ENCODE results near the gene SERP1. TPM values are rescaled to one million over a fixed set of nuclear protein-coding genes. Genes with fewer than 3 reads are reported as not detected.
"Not testable (repeated sequence)": the region's sequence is repeated elsewhere in the genome, so short reads cannot be mapped to it uniquely, and the experiment has no call there.

The SERP1 gene
- total RNA-seq, 2 experiments from 2014 or later: 121 to 123 TPM

DNA sequence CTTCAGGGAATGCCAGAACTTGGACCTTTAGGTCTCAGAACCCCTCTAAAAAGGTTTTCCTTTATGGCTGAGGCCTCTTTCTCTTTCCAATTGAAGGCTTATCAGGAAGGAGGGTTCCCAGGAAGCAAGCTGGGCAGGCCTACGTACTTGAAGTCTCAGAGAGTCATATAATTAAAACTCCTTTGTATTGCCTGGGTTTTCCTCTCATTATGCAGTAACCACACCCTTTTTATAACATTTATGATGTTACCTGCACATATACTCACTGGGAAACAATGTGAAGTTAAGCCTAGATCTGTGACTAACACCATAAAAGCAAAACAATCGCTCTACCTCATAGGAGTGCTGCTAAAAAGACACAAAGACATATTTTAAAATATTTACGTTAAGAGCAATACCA, 27.3 kb downstream of the SERP1 start:
- Mint-ChIP-seq H3K9me3 (peaks cover 2% of the 10 kb centered on the region), H3K4me3 (no peak overlapping the region), H3K27ac (no peak overlapping the region), H3K4me1 (no peaks in the 10 kb centered on the region), H3K27me3 (peaks cover 3% of the 10 kb centered on the region), H3K36me3 (no peaks in the 10 kb centered on the region)
- no peak for DNase-seq

DNA sequence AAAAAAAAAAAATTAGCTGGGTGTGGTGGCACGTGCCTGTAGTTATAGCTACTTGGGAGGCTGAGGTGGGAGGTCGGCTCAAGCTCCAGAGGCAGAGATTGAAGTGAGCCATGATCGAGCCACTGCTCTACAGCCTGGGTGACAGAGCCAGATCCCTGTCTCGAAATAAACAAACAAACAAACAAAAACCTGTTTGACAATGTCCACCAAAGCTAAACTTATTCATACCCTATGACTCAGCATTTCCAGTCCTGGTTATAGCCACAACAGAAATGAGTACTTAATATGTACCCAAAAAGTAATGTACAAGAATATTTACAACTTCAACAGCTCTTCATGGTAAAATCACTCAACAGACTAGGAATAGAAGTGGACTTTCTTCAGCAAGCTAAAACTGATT, 31.1 kb downstream of the SERP1 start:
- DNase-seq: no peak
- Mint-ChIP-seq H3K9me3 (peaks cover 2% of the 10 kb centered on the region), H3K4me3 (no peak overlapping the region), H3K36me3 (no peaks in the 10 kb centered on the region), H3K4me1 (no peaks in the 10 kb centered on the region), H3K27ac (no peak overlapping the region), H3K27me3 (peaks cover 8% of the 10 kb centered on the region)

DNA sequence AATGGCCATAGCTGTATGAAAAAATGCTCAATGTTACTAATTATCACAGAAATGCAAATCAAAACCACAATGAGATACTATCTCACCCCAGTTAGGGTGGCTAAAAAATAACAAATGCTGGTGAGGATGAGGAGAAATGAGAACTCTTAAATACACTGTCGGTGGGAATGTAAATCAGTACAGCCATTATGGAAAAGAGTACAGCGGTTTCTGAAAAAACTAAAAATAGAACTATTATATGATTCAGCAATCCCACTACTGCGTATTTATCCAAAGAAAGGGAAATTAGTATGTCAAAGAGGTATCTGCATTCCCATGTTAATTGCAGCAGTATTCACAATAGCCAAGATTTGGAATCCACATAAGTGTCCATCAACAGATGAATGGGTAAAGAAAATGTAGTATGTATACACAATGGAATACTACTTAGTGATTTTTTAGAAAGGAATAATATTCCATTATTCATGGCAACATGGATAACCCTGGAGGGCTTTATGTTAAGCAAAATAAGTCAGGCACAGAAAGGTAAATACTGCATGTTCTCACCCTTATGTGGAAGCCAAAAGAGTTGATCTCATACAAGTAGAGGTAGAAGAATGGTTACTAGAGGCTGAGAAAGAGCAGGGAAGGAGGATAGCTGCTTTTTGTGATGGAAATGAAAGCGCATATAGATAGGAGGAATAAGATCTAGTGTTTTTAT, 35.0 kb downstream of the SERP1 start:
- peaks cover 8% of the 10 kb centered on the region for H3K4me1 Mint-ChIP-seq
- no peak overlapping the region for H3K4me3 Mint-ChIP-seq
- peaks cover 3% of the 10 kb centered on the region for H3K36me3 Mint-ChIP-seq
- peaks cover 5% of the 10 kb centered on the region for H3K9me3 Mint-ChIP-seq
- DNase-seq: no peak
- no peak overlapping the region for H3K27ac Mint-ChIP-seq
- H3K27me3 Mint-ChIP-seq: peaks cover 31% of the 10 kb centered on the region

DNA sequence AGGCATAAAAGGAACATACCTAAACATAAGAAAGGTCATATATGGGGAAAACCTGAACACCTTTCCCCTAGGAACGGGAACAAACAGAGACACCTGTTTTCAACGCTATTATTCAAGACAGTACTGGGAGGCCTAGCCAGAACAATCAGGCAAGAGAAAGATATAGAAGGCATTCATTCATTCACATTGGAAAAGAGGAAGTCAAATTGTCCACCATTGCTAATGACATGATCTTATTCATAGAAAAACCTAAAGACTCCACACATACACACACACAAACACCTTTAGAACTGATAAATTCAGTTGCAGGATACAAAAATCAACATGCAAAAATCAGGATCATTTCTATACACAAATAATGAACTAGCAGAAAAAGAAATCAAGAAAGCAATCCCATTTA, 36.5 kb downstream of the SERP1 start:
- Mint-ChIP-seq H3K27ac (no peak overlapping the region), H3K4me1 (peaks cover 8% of the 10 kb centered on the region), H3K9me3 (peaks cover 5% of the 10 kb centered on the region), H3K36me3 (peaks cover 3% of the 10 kb centered on the region), H3K4me3 (no peak overlapping the region), H3K27me3 (peaks cover 31% of the 10 kb centered on the region)
- DNase-seq: no peak

DNA sequence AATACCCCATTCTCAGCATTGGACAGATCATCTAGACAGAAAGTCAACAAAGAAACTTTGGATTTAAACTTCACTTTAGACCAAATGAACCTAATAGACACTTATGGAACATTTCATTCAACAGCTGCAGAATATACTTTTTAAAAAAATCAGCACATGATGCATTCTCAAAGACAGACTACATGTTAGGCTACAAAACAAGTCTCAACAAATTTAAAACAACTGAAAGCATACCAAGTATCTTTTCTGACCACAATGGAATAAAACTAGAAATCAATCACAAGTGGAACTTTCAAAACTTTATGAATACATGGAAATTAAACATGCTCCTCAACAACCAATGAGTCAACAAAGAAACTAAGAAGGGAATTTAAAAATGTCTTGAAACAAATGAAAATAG, 37.9 kb downstream of the SERP1 start:
- Mint-ChIP-seq H3K36me3 (peaks cover 3% of the 10 kb centered on the region), H3K9me3 (peaks cover 5% of the 10 kb centered on the region), H3K4me3 (no peak overlapping the region), H3K4me1 (peaks cover 8% of the 10 kb centered on the region), H3K27me3 (peaks cover 28% of the 10 kb centered on the region), H3K27ac (no peak overlapping the region)
- DNase-seq: no peak

DNA sequence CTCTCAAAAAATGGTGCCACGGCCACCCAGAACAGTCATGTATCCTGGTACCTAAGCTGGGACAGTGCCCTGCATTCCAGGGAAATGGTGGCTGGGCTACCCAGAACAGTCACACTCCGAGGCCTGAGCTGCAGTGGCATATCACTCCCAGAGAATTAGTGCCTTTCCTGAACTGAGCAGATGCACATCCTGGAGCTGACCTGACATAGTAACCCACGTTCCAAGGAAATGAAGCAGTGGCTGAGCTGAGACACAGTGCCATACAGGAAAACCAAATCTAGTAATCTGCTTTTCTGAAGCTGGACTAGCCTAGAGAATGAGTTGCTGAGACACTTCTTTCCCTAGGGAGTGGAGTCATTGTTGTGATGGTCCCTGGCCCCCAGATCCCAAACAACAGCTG, 41.8 kb downstream of the SERP1 start:
- Mint-ChIP-seq H3K36me3 (peaks cover 9% of the 10 kb centered on the region), H3K27me3 (peaks cover 17% of the 10 kb centered on the region), H3K4me3 (no peak overlapping the region), H3K27ac (no peak overlapping the region), H3K9me3 (peaks cover 11% of the 10 kb centered on the region), H3K4me1 (peaks cover 13% of the 10 kb centered on the region)
- DNase-seq: no peak

DNA sequence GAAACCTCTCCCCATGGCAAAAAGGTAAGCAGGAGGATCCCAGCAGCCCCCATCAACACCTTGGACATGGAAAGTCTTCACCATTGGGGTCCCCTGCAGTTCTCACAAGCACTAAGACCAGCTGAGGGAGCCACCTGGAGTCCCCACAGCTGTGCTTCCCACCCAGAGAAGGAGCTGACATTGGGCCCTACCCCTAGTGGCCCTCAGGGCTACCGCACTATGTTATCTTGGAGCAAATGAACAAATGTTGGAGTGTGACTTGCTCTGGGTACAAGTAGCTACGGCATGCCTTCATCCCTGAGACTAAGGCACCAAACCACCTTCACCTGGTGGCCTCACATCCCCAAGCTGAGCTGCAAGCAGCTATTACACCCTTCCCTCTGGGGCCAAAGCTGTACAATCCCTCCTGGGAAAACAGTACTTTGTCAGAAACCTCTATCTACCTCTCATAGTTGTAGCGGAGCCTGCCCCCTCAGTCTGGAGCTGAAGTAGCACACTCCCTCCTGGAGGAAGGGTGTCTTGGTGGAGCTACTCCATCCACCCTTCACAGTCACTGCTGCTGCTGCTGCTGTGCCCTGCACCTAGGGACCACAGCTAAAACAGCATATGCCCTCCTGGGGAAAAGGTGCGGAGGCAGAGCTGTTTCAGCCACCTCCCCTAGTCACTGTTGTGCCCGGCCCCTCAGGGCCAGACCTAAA, 42.7 kb downstream of the SERP1 start:
- peaks cover 9% of the 10 kb centered on the region for H3K27me3 Mint-ChIP-seq
- peaks cover 10% of the 10 kb centered on the region for H3K4me1 Mint-ChIP-seq
- no peak overlapping the region for H3K4me3 Mint-ChIP-seq
- peaks cover 11% of the 10 kb centered on the region for H3K9me3 Mint-ChIP-seq
- H3K27ac Mint-ChIP-seq: no peak overlapping the region
- no peak for DNase-seq
- H3K36me3 Mint-ChIP-seq: peaks cover 9% of the 10 kb centered on the region

DNA sequence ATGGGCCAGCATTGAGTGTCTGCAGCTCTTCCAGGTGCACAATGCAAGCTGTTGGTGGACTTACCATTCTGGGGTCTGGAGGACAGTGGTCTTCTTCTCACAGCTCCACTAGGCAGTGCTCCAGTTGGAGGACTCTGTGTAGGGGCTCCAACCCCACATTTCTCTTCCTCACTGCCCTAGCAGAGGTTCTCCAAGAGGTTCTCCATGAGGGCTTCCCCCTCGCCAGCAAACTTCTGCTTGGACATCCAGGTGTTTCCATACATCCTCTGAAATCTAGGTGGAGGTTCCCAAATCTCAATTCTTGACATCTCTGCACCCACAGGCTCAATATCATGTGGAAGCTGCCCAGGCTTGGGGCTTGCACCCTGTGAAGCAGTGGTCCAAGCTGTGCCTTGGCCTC, 45.3 kb downstream of the SERP1 start:
- not testable (repeated sequence) for H3K36me3 Mint-ChIP-seq, H3K4me1 Mint-ChIP-seq, DNase-seq, H3K27me3 Mint-ChIP-seq, H3K4me3 Mint-ChIP-seq, H3K9me3 Mint-ChIP-seq, H3K27ac Mint-ChIP-seq

DNA sequence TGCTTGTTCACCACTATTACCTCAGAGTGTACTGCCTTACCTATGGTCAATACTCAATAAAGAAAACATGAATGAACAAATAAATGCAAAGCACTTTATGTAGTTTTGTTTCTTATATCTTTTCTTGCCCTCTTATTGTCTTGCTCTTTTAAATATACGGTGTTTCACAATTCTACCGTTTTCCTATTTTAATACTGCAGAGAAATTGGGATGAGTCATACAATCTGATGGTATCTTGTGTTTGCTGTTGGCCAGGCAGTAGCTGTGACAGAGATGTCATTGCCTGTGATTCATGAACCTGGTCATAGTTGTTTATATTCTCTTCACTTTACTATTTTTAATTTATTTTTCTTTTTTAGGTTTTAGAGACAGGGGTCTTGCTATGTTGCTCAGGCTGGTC, 48.3 kb downstream of the SERP1 start:
- H3K27me3 Mint-ChIP-seq: no peaks in the 10 kb centered on the region
- peaks cover 6% of the 10 kb centered on the region for H3K36me3 Mint-ChIP-seq
- no peak overlapping the region for H3K27ac Mint-ChIP-seq
- peaks cover 5% of the 10 kb centered on the region for H3K4me1 Mint-ChIP-seq
- H3K4me3 Mint-ChIP-seq: no peak overlapping the region
- H3K9me3 Mint-ChIP-seq: peaks cover 6% of the 10 kb centered on the region
- DNase-seq: no peak

DNA sequence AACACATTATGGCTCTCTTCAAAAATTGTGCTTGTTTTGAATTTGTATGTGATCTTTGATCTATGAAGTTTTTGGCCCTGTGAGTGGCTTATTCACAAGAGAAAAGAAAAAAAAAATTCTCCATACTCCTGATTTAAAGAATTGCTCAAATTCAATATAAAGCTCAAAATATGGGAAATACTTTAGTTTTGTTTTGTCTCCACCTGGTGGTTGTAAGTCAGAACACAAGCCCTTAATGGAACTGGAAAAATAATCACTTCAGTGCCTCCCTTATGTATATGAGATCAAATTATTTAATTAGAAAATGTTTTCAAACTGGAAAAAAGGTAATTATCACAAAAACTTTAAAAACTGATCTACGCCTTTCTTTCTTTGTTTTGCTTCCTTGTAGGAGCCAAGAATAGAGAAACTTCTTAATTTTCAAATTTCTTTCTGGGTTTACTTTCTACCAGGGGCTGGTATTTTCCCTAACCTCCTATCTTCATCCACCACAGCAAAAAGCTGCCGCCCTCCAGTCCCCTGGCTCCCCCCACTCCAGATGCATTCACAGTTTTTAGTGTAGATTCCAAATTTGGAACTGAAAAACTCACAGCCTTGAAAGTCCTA, 50.6 kb downstream of the SERP1 start:
- Mint-ChIP-seq H3K27me3 (no peaks in the 10 kb centered on the region), H3K36me3 (peaks cover under 1% of the 10 kb centered on the region), H3K4me1 (no peaks in the 10 kb centered on the region), H3K9me3 (no peaks in the 10 kb centered on the region), H3K4me3 (no peak overlapping the region), H3K27ac (no peak overlapping the region)
- no peak for DNase-seq

DNA sequence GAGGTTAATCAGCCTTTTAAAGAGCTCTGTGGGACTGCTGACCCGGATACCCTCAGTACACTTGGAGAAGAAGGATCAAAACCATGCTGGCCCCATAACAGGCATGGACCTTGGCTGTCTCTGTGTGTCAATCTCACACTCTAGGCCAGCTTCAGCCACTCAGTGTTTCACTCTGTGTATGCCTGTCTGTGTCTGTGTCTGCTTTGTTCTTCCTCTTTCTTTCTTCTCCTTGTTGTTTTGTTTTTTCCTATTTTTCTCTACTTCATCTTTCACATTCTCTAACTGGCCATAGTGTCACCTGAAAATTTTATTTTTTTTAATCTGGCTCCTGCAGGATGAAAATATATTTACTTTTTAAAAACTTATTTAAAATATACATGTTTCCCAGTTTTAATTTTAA, 51.1 kb downstream of the SERP1 start:
- Mint-ChIP-seq H3K4me1 (no peaks in the 10 kb centered on the region), H3K4me3 (no peak overlapping the region), H3K27ac (no peak overlapping the region), H3K36me3 (no peaks in the 10 kb centered on the region), H3K27me3 (no peaks in the 10 kb centered on the region), H3K9me3 (no peaks in the 10 kb centered on the region)
- no peak for DNase-seq

DNA sequence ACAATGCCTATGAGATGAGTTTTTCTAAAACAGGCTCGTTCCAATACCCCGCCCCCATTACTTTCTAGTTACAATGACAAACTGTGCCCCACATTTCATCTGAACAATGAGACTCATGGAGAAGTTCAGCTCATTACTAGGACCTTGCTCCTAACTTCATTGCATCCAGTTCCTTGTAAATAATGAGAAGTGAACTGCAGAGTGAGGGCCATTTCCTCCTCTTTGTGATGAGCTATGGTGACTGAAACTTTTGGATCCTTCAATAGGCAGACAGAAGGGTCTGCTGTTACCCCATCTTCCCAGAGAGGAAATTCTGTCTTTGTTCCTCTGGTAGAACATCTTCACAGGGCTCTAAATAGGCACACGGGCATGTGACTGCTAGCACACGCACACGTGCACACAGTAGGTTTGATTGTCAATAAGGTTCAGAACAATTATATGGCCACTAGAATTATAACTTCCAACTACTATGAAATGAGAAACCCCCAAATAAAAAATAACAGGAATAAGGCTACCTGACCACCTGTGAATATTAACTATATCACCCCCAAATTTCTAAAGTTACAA, 51.8 kb downstream of the SERP1 start:
- Mint-ChIP-seq H3K27me3 (no peaks in the 10 kb centered on the region), H3K4me1 (no peaks in the 10 kb centered on the region), H3K36me3 (no peaks in the 10 kb centered on the region), H3K27ac (no peak overlapping the region), H3K9me3 (no peaks in the 10 kb centered on the region), H3K4me3 (no peak overlapping the region)
- DNase-seq: no peak

Other genes starting within 250 kb of the SERP1 start
- 10 to 100 TPM; 16.8 to 17.1 TPM for gene TSC22D2, start 138.2 kb downstream of the SERP1 start, total RNA-seq
- 100 to 1,000 TPM; 147 to 149 TPM for gene EIF2A, start 291 bp upstream of the SERP1 start, total RNA-seq
- gene SELENOT, start 56.8 kb upstream of the SERP1 start, total RNA-seq: 100 to 1,000 TPM; 107 to 110 TPM
- gene ERICH6, start 157.4 kb upstream of the SERP1 start, total RNA-seq: not detected
- 10 to 100 TPM; 89.1 to 94.4 TPM for gene SIAH2, start 216.7 kb upstream of the SERP1 start, total RNA-seq

Measured in activated naive CD8-positive, alpha-beta T cell treated with anti-CD3 and anti-CD28 coated beads for 36 hours (primary cell).